Heart left ventricle (tissue), 13 donors: ENCODE measurements around the gene G6PC1.

ENCODE experiments used
- CTCF ChIP-seq, 12 donors: fragments of 200-600 bp; sonication (generic) in 4 of 12; IDR thresholded peaks; one replicate each; pipeline versions ENCODE4 v1.5.0 to v1.8.0; 2018 to 2022; ENCODE audit warnings: antibody characterized with exemption in 12 of 12, mild to moderate bottlenecking in 5 of 12
- POLR2A ChIP-seq, 2 donors: fragments of 450-650 bp; IDR thresholded peaks; one replicate each; pipeline ENCODE4 v1.6.1; 2017; ENCODE audit warnings: antibody characterized with exemption in 2 of 2, mild to moderate bottlenecking in 2 of 2, moderate library complexity in 2 of 2
- donor health status: ischemic (EF 13 %, LVEDD 7.1; RV severe dilation, severe dysfunction).
- donor health status: DM: no; HTN: yes; CAD: no.
- donor health status: DM: no; HTN: no; CAD: no.
- donor health status: ischemic (EF 25% LVEDD 6.9; RV normal size, moderate dysfunction).
- donor health status: ischemic (EF 25% LVEDD 5.7; RV mildly dilated, moderate dysfunction).
- donor health status: ischemic (EF 35%, LVEDD 5.7; RV mildly dilated, moderate dysfunction).
- donor health status: nonischemic (EF 11% LVEDD 7.7; RV severe dilation, severe dysfunction).
- donor health status: DM: yes; HTN: yes; CAD: no.
- donor health status: PGD.
- donor health status: ischemic (EF 29% LVEDD 5.4; RV normal size, mild dysfunction).
- donor health status: nonischemic (EF 23%, LVEDD 6.1; RV moderate dilation, normal function).

DNA sequence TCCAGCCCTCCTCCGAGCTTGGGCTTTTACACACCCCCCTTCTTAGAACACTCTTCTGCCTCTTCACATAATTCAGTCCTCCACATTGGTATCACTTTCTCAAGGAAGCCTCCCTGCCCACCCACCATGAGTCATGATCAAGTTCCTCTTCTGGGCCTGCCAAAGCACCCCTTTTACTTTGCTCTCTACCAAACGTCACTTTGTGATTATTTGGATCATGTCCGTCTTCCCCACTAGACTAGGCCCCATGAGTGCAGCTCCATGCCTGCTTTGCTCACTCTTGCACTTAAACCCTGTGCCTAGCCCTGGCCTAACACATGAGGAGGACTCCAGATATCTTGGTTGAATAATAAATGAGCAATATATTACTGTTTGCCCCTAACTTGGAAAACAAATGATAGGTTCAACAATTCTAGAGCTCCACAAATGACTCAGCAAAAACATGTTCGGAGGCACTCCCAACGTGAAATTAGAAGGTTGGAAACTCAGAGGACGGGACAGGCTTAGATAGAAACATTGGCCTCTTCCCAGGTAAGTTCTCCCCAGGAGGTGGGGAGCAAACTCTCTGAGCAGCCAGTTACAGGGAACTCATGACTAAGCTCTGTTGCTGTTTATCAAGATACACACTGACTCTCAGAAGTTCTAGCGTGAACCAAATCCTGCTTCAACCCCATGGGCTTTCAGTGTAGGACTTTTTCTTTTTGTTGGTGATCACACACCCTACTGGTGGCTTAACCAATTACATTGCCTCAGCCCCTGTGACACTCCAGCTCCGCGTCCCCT lies 28.3 kb downstream of the G6PC1 start:
- TF ChIP-seq CTCF (IDR thresholded peaks at IDR 0.05) = peak; percentile 58 to 82 (median 64)
- TF ChIP-seq POLR2A (IDR thresholded peaks at IDR 0.05) = no peak
